ENCODE results near the gene RAPGEF4. TPM values are rescaled to one million over a fixed set of nuclear protein-coding genes. Genes with fewer than 3 reads are reported as not detected.

The RAPGEF4 gene
- total RNA-seq, 1 experiment from 2014 or later: 2.2 TPM

- TF ChIP-seq, protein P1, sequence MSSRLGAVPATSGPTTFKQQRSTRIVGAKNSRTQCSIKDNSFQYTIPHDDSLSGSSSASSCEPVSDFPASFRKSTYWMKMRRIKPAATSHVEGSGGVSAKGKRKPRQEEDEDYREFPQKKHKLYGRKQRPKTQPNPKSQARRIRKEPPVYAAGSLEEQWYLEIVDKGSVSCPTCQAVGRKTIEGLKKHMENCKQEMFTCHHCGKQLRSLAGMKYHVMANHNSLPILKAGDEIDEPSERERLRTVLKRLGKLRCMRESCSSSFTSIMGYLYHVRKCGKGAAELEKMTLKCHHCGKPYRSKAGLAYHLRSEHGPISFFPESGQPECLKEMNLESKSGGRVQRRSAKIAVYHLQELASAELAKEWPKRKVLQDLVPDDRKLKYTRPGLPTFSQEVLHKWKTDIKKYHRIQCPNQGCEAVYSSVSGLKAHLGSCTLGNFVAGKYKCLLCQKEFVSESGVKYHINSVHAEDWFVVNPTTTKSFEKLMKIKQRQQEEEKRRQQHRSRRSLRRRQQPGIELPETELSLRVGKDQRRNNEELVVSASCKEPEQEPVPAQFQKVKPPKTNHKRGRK (CRISPR knock-in tag; IDR thresholded peaks at IDR 0.05; ENCODE audit: borderline replicate concordance): no peak
- TF ChIP-seq ATF2 (CRISPR knock-in tag; IDR thresholded peaks at IDR 0.05; ENCODE audit: borderline replicate concordance, low read depth) (no peak), RORB (CRISPR knock-in tag; IDR thresholded peaks at IDR 0.05) (no peak), IRF2 (CRISPR knock-in tag; IDR thresholded peaks at IDR 0.05; ENCODE audit: borderline replicate concordance, low read depth) (no peak), RELA (CRISPR knock-in tag; IDR thresholded peaks at IDR 0.05; ENCODE audit: borderline replicate concordance) (no peak)
Measured at GRCh38 chr2:172804423-172804822, 68.8 kb downstream of the RAPGEF4 start (continued).

DNA sequence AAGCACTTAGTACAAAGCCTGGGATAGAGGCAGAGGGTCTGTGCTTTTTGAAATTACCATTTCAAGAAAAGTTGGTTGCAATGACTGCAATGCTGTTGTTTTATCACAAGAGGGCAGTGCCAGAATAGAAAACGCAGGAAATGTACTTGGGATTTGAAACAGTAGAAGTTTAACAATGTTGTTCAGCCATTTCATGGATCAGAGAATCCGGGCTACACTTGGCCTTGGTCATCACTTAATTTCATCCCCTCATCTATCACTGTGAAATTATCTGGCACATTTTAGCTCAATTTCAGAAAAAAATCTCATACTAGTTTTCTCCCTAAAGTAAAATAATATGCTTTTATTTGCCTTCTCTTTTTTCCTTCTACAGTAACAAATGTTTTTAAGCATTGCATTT, 70.8 kb downstream of the RAPGEF4 start:
- Mint-ChIP-seq H3K27ac (no peak overlapping the region), H3K4me1 (peaks cover 7% of the 10 kb centered on the region), H3K36me3 (peaks cover 29% of the 10 kb centered on the region), H3K9me3 (peaks cover 29% of the 10 kb centered on the region), H3K4me3 (no peak overlapping the region), H3K27me3 (ENCODE audit: low read depth) (peaks cover 2% of the 10 kb centered on the region)
- TF ChIP-seq ZNF423 (CRISPR knock-in tag; IDR thresholded peaks at IDR 0.05) (no peak), JUN (CRISPR knock-in tag; IDR thresholded peaks at IDR 0.05) (no peak), KAT7 (CRISPR knock-in tag; IDR thresholded peaks at IDR 0.05; ENCODE audit: borderline replicate concordance) (no peak), HMGXB4 (CRISPR knock-in tag; IDR thresholded peaks at IDR 0.05) (no peak), NFE2L1 (CRISPR knock-in tag; IDR thresholded peaks at IDR 0.05) (no peak), CBFB (CRISPR knock-in tag; IDR thresholded peaks at IDR 0.05; ENCODE audit: low read depth) (no peak), ETV6 (CRISPR knock-in tag; IDR thresholded peaks at IDR 0.05) (no peak)
- TF ChIP-seq, protein P2, sequence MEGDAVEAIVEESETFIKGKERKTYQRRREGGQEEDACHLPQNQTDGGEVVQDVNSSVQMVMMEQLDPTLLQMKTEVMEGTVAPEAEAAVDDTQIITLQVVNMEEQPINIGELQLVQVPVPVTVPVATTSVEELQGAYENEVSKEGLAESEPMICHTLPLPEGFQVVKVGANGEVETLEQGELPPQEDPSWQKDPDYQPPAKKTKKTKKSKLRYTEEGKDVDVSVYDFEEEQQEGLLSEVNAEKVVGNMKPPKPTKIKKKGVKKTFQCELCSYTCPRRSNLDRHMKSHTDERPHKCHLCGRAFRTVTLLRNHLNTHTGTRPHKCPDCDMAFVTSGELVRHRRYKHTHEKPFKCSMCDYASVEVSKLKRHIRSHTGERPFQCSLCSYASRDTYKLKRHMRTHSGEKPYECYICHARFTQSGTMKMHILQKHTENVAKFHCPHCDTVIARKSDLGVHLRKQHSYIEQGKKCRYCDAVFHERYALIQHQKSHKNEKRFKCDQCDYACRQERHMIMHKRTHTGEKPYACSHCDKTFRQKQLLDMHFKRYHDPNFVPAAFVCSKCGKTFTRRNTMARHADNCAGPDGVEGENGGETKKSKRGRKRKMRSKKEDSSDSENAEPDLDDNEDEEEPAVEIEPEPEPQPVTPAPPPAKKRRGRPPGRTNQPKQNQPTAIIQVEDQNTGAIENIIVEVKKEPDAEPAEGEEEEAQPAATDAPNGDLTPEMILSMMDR (IDR thresholded peaks at IDR 0.05): peak; percentile 53; the same call in 1 of the 2 replicates
- DNase-seq (ENCODE audit: low spot score): no peak
- POLR2A ChIA-PET: no interaction called here
- CTCF ChIA-PET: interaction anchor here (0.8 to 1.0 kb wide), 2 partner anchors 15 to 124 kb away, joined by 3 to 5 read pairs; no protein-coding TSS in a partner anchor
- ATAC-seq: peak; percentile 69

DNA sequence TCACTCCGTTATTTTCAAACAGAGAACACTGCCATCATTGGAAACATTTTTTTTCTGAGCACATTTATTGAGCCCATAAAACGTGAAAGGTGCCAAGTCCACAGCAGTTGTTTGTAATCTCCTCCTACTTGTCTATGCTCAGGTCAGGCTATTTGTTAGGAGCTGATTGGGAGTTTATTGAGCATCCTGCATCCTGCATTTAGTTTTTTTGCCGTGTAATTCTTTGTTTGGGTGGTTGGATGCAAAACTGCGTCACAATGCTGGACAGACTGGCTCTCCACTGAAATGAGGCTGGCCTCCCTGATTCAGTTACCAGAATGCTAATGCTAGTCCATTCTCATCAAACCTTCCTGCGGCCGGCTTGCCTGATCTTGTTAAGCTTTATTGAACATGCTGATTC, 71.4 kb downstream of the RAPGEF4 start:
- CTCF ChIA-PET: interaction anchor here (0.8 kb wide), 1 partner anchor 14 kb away, joined by 3 read pairs; no protein-coding TSS in a partner anchor
- TF ChIP-seq TEAD1 (CRISPR knock-in tag; IDR thresholded peaks at IDR 0.05) (no peak), ZNF121 (CRISPR knock-in tag; IDR thresholded peaks at IDR 0.05) (no peak), MAX (CRISPR knock-in tag; IDR thresholded peaks at IDR 0.05) (no peak), NR3C1 (CRISPR knock-in tag; conservative IDR thresholded peaks at IDR 0.05; ENCODE audit: low read depth) (no peak), HMGA2 (CRISPR knock-in tag; IDR thresholded peaks at IDR 0.05) (no peak)
- TF ChIP-seq, protein P3, sequence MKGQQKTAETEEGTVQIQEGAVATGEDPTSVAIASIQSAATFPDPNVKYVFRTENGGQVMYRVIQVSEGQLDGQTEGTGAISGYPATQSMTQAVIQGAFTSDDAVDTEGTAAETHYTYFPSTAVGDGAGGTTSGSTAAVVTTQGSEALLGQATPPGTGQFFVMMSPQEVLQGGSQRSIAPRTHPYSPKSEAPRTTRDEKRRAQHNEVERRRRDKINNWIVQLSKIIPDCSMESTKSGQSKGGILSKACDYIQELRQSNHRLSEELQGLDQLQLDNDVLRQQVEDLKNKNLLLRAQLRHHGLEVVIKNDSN (CRISPR knock-in tag; IDR thresholded peaks at IDR 0.05): no peak
- peaks cover 2% of the 10 kb centered on the region for H3K27me3 Mint-ChIP-seq (ENCODE audit: low read depth)
- H3K4me3 Mint-ChIP-seq: no peak overlapping the region
- POLR2A ChIA-PET: no interaction called here
- DNase-seq (ENCODE audit: low spot score) (no peak), ATAC-seq (no peak)
- peaks cover 7% of the 10 kb centered on the region for H3K4me1 Mint-ChIP-seq
- peaks cover 24% of the 10 kb centered on the region for H3K9me3 Mint-ChIP-seq
- H3K27ac Mint-ChIP-seq: no peak overlapping the region
- peaks cover 24% of the 10 kb centered on the region for H3K36me3 Mint-ChIP-seq
